ENCODE measurements around the gene SOX2.
A peak's percentile ranks its signal among the peaks of the same experiment; 100 is the strongest.

SOX2 gene

DNA sequence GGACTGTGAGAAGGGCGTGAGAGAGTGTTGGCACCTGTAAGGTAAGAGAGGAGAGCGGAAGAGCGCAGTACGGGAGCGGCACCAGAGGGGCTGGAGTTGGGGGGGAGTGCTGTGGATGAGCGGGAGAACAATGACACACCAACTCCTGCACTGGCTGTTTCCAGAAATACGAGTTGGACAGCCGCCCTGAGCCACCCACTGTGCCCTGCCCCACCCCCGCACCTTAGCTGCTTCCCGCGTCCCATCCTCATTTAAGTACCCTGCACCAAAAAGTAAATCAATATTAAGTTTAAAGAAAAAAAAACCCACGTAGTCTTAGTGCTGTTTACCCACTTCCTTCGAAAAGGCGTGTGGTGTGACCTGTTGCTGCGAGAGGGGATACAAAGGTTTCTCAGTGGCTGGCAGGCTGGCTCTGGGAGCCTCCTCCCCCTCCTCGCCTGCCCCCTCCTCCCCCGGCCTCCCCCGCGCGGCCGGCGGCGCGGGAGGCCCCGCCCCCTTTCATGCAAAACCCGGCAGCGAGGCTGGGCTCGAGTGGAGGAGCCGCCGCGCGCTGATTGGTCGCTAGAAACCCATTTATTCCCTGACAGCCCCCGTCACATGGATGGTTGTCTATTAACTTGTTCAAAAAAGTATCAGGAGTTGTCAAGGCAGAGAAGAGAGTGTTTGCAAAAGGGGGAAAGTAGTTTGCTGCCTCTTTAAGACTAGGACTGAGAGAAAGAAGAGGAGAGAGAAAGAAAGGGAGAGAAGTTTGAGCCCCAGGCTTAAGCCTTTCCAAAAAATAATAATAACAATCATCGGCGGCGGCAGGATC, at the start of gene SOX2:
Gene SOX2, plus strand, starts transcription at position 601 of the 811 bp plus-strand sequence. CDS start 436 bp downstream, outside the sequence.
- Histone ChIP-seq H3K9ac (ENCODE audit: low read length) (peak within 1 kb of the TSS; percentile 81), H3K9me3 (ENCODE audit: control insufficient read depth, low read length) (no peaks in the 10 kb centered on the region), H3K4me3 (ENCODE audit: low read length) (peak within 1 kb of the TSS; percentile 71), H3K4me1 (ENCODE audit: control insufficient read depth, insufficient read depth, low read length) (peaks cover 7% of the 10 kb centered on the region), H3K27me3 (ENCODE audit: control insufficient read depth, insufficient read depth, low read length) (peaks cover 45% of the 10 kb centered on the region), H3K36me3 (ENCODE audit: control insufficient read depth, insufficient read depth, low read length) (no peaks in the 10 kb centered on the region)

DNA sequence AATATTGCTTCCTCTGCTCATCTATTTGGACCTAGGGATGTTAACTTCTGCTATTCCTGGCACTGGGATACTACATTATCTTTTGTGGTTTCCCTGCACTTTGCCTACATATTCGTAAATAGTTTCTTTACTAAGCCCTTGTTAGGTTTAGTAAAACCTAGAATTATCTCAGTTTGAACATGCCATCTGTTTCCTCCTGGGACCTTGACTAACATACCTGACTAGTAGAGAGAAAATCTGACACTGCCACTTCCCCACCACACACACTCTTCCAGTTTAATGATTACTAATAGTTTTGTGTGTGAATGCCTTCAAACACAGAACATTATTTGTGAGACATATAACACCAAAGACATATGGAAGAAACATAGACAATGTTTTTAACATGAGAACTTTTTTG, 28.2 kb upstream of the SOX2 start:
- Histone ChIP-seq H3K9ac (ENCODE audit: low read length) (no peak overlapping the region), H3K27me3 (ENCODE audit: control insufficient read depth, insufficient read depth, low read length) (no peaks in the 10 kb centered on the region), H3K9me3 (ENCODE audit: control insufficient read depth, low read length) (no peaks in the 10 kb centered on the region), H3K36me3 (ENCODE audit: control insufficient read depth, insufficient read depth, low read length) (no peaks in the 10 kb centered on the region), H3K4me1 (ENCODE audit: control insufficient read depth, insufficient read depth, low read length) (no peaks in the 10 kb centered on the region), H3K4me3 (ENCODE audit: low read length) (no peak overlapping the region)

DNA sequence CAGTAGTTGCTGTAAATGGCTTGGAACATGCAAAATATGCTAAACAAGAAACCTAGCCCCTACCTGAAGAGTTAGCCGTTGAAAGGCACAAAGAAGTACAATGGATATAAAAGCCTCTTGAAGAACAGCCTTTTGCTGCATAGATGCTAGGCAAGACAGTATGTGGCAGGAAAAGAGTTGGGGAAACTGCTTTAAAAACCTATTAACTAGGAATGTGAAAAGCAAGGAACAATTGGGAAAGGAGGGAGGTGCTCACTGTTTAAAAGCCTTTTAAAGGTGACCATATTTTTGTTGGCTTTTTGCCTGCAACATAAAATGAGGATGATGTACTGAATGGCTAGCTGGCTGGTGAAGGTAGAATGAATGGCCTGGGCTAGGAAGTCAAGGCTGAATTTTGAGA, 24.5 kb upstream of the SOX2 start:
- Histone ChIP-seq H3K4me1 (ENCODE audit: control insufficient read depth, insufficient read depth, low read length) (no peaks in the 10 kb centered on the region), H3K9ac (ENCODE audit: low read length) (no peak overlapping the region), H3K9me3 (ENCODE audit: control insufficient read depth, low read length) (no peaks in the 10 kb centered on the region), H3K36me3 (ENCODE audit: control insufficient read depth, insufficient read depth, low read length) (no peaks in the 10 kb centered on the region), H3K27me3 (ENCODE audit: control insufficient read depth, insufficient read depth, low read length) (no peaks in the 10 kb centered on the region), H3K4me3 (ENCODE audit: low read length) (no peak overlapping the region)

DNA sequence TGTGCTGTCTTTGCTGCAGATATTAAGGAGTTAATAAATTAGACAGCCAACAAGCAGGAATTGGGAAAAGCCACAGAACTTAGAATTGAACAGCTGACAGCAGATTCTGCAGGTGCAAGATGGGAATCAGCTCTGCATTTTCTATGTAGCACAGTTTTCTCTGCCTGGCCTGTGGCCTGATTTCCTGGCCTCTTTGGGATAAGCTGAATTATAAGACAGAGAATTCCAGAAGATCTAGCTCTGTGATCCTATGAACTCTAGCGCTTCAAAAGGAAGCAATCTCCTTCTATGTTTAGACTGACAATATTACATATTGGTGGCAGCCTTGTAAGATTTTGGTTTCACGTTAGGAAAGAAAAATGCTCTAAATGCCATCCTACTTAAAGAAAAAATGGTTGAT, 24.0 kb upstream of the SOX2 start:
- Histone ChIP-seq H3K9me3 (ENCODE audit: control insufficient read depth, low read length) (no peaks in the 10 kb centered on the region), H3K36me3 (ENCODE audit: control insufficient read depth, insufficient read depth, low read length) (no peaks in the 10 kb centered on the region), H3K9ac (ENCODE audit: low read length) (no peak overlapping the region), H3K27me3 (ENCODE audit: control insufficient read depth, insufficient read depth, low read length) (no peaks in the 10 kb centered on the region), H3K4me1 (ENCODE audit: control insufficient read depth, insufficient read depth, low read length) (no peaks in the 10 kb centered on the region), H3K4me3 (ENCODE audit: low read length) (no peak overlapping the region)

DNA sequence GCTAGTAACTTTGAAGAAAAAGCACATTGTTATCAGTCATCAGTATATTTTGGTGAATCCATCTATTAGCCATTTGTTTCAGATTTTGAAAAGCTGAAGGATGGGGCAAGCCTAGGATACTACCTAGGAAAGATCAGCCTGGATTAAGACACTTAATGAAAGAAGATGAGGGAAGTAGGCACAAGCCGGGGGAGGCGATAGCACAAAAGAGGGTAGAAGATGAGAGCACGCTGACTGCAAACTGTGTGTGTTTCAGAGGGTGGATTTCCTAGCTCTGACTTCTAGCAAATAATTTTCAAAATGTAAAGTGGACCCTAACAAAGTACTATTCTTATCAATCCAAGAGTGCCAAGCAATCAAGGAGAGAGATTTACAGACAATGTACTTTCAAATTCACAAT, 22.2 kb upstream of the SOX2 start:
- H3K36me3 ChIP-seq (ENCODE audit: control insufficient read depth, insufficient read depth, low read length), result no peaks in the 10 kb centered on the region
- H3K4me3 ChIP-seq (ENCODE audit: low read length), result no peak overlapping the region
- H3K9ac ChIP-seq (ENCODE audit: low read length), result no peak overlapping the region
- H3K4me1 ChIP-seq (ENCODE audit: control insufficient read depth, insufficient read depth, low read length), result no peaks in the 10 kb centered on the region
- H3K9me3 ChIP-seq (ENCODE audit: control insufficient read depth, low read length), result no peaks in the 10 kb centered on the region
- no peaks in the 10 kb centered on the region for H3K27me3 ChIP-seq (ENCODE audit: control insufficient read depth, insufficient read depth, low read length)

DNA sequence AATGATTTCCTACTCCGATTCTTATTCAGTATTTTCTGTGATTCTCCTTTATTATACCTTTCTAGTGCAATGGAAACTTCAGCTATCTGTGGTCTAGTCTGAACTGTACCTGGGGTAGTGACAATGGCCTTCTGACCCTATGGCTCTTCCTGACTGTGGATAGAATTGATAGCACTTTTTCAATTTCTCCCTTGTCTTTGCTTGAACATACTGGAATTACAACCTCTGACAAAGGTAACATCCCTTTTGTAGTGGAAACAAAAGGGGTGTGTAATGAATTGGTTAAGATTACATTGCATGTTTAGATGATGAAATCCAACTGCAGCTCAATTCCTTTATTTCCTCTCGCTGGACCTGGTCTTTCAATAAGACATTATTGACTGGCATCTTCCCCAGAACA, 21.0 kb upstream of the SOX2 start:
- H3K9ac ChIP-seq (ENCODE audit: low read length), result no peak overlapping the region
- H3K4me3 ChIP-seq (ENCODE audit: low read length), result no peak overlapping the region
- H3K9me3 ChIP-seq (ENCODE audit: control insufficient read depth, low read length), result no peaks in the 10 kb centered on the region
- peaks cover 12% of the 10 kb centered on the region for H3K27me3 ChIP-seq (ENCODE audit: control insufficient read depth, insufficient read depth, low read length)
- no peaks in the 10 kb centered on the region for H3K36me3 ChIP-seq (ENCODE audit: control insufficient read depth, insufficient read depth, low read length)
- H3K4me1 ChIP-seq (ENCODE audit: control insufficient read depth, insufficient read depth, low read length), result peaks cover 5% of the 10 kb centered on the region

DNA sequence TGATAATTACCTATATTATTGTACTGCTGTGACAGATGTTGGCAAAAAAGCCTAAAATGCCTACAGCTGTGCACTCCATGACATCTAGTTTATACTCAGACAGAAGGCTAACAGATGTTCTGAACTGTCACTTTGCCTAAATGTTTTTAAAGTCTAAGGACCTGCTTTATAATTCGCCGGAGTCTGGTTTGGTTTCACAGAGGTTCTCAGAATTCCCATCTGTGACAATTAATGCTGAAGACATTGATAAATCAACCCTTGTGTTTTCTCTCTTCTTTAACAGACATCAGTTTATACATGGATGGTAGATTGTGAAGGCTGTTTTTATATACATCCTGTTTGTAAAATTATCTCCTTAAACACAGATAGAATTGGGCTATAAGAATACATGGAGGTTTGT, 19.8 kb upstream of the SOX2 start:
- H3K9me3 ChIP-seq (ENCODE audit: control insufficient read depth, low read length), result no peaks in the 10 kb centered on the region
- no peaks in the 10 kb centered on the region for H3K36me3 ChIP-seq (ENCODE audit: control insufficient read depth, insufficient read depth, low read length)
- H3K4me3 ChIP-seq (ENCODE audit: low read length), result no peak overlapping the region
- H3K27me3 ChIP-seq (ENCODE audit: control insufficient read depth, insufficient read depth, low read length), result peaks cover 23% of the 10 kb centered on the region
- H3K4me1 ChIP-seq (ENCODE audit: control insufficient read depth, insufficient read depth, low read length), result peaks cover 14% of the 10 kb centered on the region
- H3K9ac ChIP-seq (ENCODE audit: low read length), result no peak overlapping the region

DNA sequence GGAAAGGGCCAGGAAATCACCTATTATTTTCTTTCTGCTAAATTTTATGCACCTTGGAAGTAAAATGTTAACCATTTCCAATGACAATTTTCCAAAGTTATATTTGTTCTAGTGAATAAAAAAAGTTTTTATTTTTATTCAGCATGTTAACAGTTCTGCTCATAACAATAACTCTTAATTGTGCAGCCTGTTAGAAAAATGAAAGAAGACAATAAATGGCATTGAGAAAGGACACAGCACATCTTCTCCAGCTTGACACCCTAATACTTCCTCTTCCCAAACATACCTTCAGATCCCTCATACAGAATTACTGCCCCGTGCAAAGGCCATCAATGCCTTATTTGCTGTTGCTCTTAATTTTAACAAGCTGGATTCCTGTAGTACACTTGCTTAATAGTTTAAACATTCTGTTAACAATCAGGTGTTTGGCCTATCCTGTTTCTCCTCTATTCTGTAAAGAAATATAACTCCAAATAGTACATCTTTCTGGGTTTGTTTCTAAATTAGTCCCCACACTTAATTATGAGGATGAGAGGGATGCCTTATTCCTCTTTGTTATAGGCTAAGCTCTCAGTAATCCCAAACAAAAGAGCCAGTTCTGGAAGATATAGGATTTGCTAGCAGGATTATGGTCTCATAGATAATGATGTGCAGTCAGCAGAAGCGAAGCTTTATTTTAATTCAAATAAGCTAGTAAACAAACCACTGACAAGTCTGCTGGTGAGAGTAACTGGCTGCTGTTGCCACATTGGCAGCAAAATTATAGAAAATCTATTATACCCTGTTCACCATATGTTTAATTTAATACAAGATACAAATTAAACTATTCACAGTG, 19.2 kb upstream of the SOX2 start:
- Histone ChIP-seq H3K27me3 (ENCODE audit: control insufficient read depth, insufficient read depth, low read length) (peaks cover 28% of the 10 kb centered on the region), H3K9me3 (ENCODE audit: control insufficient read depth, low read length) (no peaks in the 10 kb centered on the region), H3K4me1 (ENCODE audit: control insufficient read depth, insufficient read depth, low read length) (peaks cover 14% of the 10 kb centered on the region), H3K9ac (ENCODE audit: low read length) (no peak overlapping the region), H3K36me3 (ENCODE audit: control insufficient read depth, insufficient read depth, low read length) (no peaks in the 10 kb centered on the region), H3K4me3 (ENCODE audit: low read length) (no peak overlapping the region)

DNA sequence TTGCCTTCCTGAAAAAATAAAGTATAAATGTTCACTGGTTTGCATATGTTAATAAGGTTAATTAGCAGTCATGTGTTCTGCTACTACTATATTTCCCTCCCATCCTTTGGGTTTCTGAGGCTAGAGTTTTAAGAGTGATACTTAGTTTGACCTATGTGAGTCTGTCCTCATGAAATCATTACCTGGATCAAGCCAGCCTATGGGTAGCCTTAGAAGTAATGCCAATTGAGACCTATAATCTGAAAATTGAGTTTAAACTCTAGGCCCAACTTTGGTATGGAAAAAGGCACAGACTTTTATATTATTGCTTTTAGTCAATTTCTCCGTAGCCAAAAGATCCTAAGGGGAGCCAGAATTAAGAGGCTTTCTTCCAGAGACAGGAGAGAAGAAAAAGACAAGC, 18.4 kb upstream of the SOX2 start:
- H3K9ac ChIP-seq (ENCODE audit: low read length), result no peak overlapping the region

DNA sequence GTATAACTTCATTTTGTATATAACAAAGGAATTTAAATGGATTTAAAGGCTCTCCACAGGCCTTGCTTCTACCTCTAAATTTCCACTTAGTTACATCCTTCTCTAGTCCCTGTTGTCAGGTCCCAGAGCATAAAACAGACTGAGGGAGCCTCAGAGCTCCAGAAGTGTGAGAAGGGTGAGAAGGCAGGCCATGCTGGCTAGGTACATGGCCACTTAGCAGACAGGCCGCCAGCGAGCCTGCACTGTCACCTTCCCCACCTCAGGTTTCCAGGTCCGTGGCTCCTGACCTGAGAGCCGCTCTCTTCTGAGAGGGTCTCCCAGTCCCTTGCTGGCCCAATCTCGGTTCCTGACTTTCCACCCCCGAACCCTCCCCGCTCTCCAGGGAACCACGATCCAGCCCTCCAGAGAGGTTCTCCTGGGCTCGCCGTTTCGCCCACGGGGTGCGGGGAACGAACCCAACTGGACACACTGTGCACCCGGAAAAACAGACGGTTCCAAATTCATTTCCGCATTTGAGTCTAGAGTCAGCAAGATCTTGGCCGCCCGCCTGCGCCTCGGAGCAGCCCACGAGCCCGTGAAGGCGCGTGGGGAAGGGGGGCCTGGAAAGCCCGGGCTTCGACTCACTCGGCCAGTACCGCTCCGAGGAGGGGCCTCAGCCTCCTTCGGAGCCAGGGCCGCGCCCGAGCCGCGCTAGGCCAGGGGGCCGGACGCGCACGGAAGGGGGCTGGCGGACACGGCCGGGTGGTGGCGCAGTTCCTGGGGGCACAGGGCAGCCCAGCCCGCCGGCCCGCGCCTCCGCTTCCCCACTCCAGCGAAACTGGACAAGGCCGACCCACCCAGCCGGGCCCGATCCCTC, 16.7 kb upstream of the SOX2 start:
- H3K36me3 ChIP-seq (ENCODE audit: control insufficient read depth, insufficient read depth, low read length), result no peaks in the 10 kb centered on the region
- H3K4me3 ChIP-seq (ENCODE audit: low read length), result peak overlapping the region; percentile 62
- H3K4me1 ChIP-seq (ENCODE audit: control insufficient read depth, insufficient read depth, low read length), result peaks cover 14% of the 10 kb centered on the region
- no peaks in the 10 kb centered on the region for H3K9me3 ChIP-seq (ENCODE audit: control insufficient read depth, low read length)
- H3K27me3 ChIP-seq (ENCODE audit: control insufficient read depth, insufficient read depth, low read length), result peaks cover 53% of the 10 kb centered on the region
- peak overlapping the region; percentile 56 for H3K9ac ChIP-seq (ENCODE audit: low read length)

More for the DNA sequence above, 18.4 kb upstream of the SOX2 start:
- Histone ChIP-seq H3K36me3 (ENCODE audit: control insufficient read depth, insufficient read depth, low read length) (no peaks in the 10 kb centered on the region), H3K4me3 (ENCODE audit: low read length) (no peak overlapping the region), H3K4me1 (ENCODE audit: control insufficient read depth, insufficient read depth, low read length) (peaks cover 14% of the 10 kb centered on the region), H3K27me3 (ENCODE audit: control insufficient read depth, insufficient read depth, low read length) (peaks cover 36% of the 10 kb centered on the region), H3K9me3 (ENCODE audit: control insufficient read depth, low read length) (no peaks in the 10 kb centered on the region)

DNA sequence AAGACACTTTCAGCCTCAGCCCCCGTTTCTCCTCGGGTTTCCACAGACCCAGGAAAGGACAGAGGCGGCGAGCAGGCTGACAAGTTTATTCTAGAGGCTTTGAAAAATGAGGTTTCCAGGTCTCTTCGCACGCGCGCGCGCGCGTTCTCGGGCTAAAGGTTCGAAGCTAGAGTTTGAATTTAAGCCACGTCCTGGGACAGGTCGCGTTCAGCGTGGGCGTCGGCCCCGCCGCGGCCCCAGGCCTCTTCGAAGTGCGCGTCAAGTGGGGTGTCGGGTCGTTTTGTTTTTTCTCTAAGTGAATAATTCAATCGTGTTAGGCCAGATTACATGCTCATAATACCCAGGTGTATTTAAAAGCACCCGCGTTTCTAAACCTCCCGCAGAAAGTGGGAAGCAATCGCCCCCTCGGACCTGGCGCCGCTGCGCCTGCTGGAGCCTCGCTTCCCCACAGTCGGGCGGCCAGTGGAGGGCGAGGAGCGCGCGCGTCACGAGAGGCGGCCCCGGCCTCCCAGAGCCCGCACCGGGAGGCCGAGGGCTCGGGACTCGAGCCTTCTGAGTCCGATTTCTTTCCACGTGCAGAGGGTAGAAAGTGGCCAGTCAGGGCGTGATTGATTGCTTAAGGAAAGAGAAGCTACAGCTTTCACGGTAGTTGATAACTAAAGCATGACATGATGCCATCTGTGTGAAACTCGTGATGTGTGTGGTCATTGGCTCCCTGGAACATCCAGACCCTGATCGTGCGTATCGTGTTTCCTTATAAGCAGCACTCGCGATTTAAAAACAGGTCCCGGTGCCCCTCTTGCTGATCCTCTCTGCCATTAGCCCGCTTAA, 15.8 kb upstream of the SOX2 start:
- H3K9ac ChIP-seq (ENCODE audit: low read length), result peak overlapping the region; percentile 56
- no peaks in the 10 kb centered on the region for H3K9me3 ChIP-seq (ENCODE audit: control insufficient read depth, low read length)
- peaks cover 22% of the 10 kb centered on the region for H3K4me1 ChIP-seq (ENCODE audit: control insufficient read depth, insufficient read depth, low read length)
- peaks cover 62% of the 10 kb centered on the region for H3K27me3 ChIP-seq (ENCODE audit: control insufficient read depth, insufficient read depth, low read length)
- peak overlapping the region; percentile 62 for H3K4me3 ChIP-seq (ENCODE audit: low read length)
- H3K36me3 ChIP-seq (ENCODE audit: control insufficient read depth, insufficient read depth, low read length), result no peaks in the 10 kb centered on the region

Data from mucosa of stomach (tissue), 1 donor.